K562 (cell line): ENCODE results near the gene KLHDC10. TPM values are rescaled to one million over a fixed set of nuclear protein-coding genes. Genes with fewer than 3 reads are reported as not detected.
A peak's percentile ranks its signal among the peaks of the same experiment; 100 is the strongest.

ENCODE experiments used
- ATAC-seq: fragments of 200-7000 bp; cut with Tn5 transposase; 3 replicates; pipeline ENCODE4 v1.9.1; 2020; ENCODE audit warnings: moderate library complexity
- BruUV-seq: library from RNA; stranded (reverse); fragments of 400-500 nt; replicated peaks from 2 replicates; lab custom pipeline; 2021; lab: Mats Ljungman, UMichigan
- CTCF ChIA-PET: fragments of 300-600 bp; formaldehyde crosslinking; extraction: SDS; loops from one replicate; lab custom pipeline; 2021; ENCODE audit warnings: low intra/inter-chr PET ratio; lab: Yijun Ruan, JAX
- POLR2A ChIA-PET: fragments of 300-600, 350-650 bp; sonication (Branson Sonifier 250); formaldehyde crosslinking; extraction: SDS; loops from one replicate; lab custom pipeline; 2021; ENCODE audit warnings: antibody characterized with exemption, inconsistent platforms; lab: Yijun Ruan, JAX
- DNase-seq, 4 experiments: peaks; one replicate each; pipeline versions ENCODE4 v3.0.0 to v3.0.0-alpha.2; 2011 to 2018; ENCODE audit warnings: low spot score in 3 of 4, mixed read lengths in 3 of 4; ENCODE audit errors: extremely low read depth in 1 of 4
- FAIRE-seq: peaks from 2 replicates; lab custom pipeline; 2011; peaks lifted over from hg19 to GRCh38; lab: Jason Lieb, UNC
- H2AFZ ChIP-seq: 2 replicates; pipeline ENCODE4 v1.6.0; 2011; ENCODE audit warnings: low read depth, low read length, control low read depth, inconsistent platforms
- H3K27ac ChIP-seq: fragments of 200-600 bp; 3 replicates; pipeline ENCODE4 v1.8.0; 2011; ENCODE audit warnings: low read depth, mild to moderate bottlenecking, control low read depth, inconsistent platforms, low read length, moderate library complexity, mixed read lengths; ENCODE audit errors: extremely low read depth
- H3K27me3 ChIP-seq, 2 experiments: fragments of 300-600 bp in 1 of 2; 2 replicates in 1 of 2; 3 replicates in 1 of 2; pipeline versions ENCODE4 v1.6.0 to v1.8.0; 2011; ENCODE audit warnings: inconsistent platforms in 2 of 2, low read length in 2 of 2, mild to moderate bottlenecking in 1 of 2, mixed read lengths in 1 of 2, moderate library complexity in 1 of 2; ENCODE audit not compliant: control insufficient read depth in 2 of 2, insufficient read depth in 2 of 2
- H3K36me3 ChIP-seq: fragments of 300-600 bp; 3 replicates; pipeline ENCODE4 v1.8.0; 2011; ENCODE audit warnings: mild to moderate bottlenecking, low read length, inconsistent platforms; ENCODE audit not compliant: control insufficient read depth, insufficient read depth
- H3K4me1 ChIP-seq, 2 experiments: fragments of 200-600 bp in 1 of 2; replicated peaks in 1 of 2; 2 replicates in 1 of 2; 3 replicates in 1 of 2; pipeline versions ENCODE4 v1.5.1 to v1.8.0; 2011; ENCODE audit warnings: inconsistent platforms in 2 of 2, low read length in 2 of 2, mild to moderate bottlenecking in 1 of 2, mixed read lengths in 1 of 2, moderate library complexity in 1 of 2; ENCODE audit not compliant: control insufficient read depth in 2 of 2, insufficient read depth in 2 of 2
- H3K4me2 ChIP-seq: 2 replicates; pipeline ENCODE4 v1.6.1; 2011; ENCODE audit warnings: low read length, control low read depth, inconsistent platforms, mixed read lengths; ENCODE audit not compliant: insufficient read depth
- H3K4me3 ChIP-seq: fragments of 200-600 bp; sonication (generic), shearing (Covaris generic); 2 replicates; pipeline ENCODE4 v1.5.1; 2016; ENCODE audit warnings: control low read depth, inconsistent platforms
- H3K79me2 ChIP-seq: fragments of 200-600 bp; 3 replicates; pipeline ENCODE4 v1.8.0; 2011; ENCODE audit warnings: low read length, inconsistent platforms; ENCODE audit not compliant: control insufficient read depth, insufficient read depth
- H3K9ac ChIP-seq, 2 experiments: 2 replicates each; pipeline versions ENCODE4 v1.6.0 to v1.6.1; 2011; ENCODE audit warnings: low read depth in 2 of 2, low read length in 2 of 2, control low read depth in 1 of 2, inconsistent platforms in 1 of 2, mild to moderate bottlenecking in 1 of 2, mixed read lengths in 1 of 2; ENCODE audit not compliant: insufficient read depth in 1 of 2
- H3K9me1 ChIP-seq: one replicate; pipeline ENCODE4 v1.6.0; 2011; ENCODE audit warnings: inconsistent platforms, mild to moderate bottlenecking, low read length, moderate library complexity; ENCODE audit not compliant: control insufficient read depth, insufficient read depth
- H3K9me3 ChIP-seq: replicated peaks from 2 replicates; pipeline ENCODE4 v1.5.1; 2011; ENCODE audit warnings: low read depth, low read length, inconsistent platforms; ENCODE audit not compliant: control insufficient read depth, insufficient read depth
- H4K20me1 ChIP-seq: replicated peaks from 2 replicates; pipeline ENCODE4 v1.6.1; 2011; ENCODE audit warnings: low read length, inconsistent platforms, mixed read lengths; ENCODE audit not compliant: control insufficient read depth, insufficient read depth
- CEBPG ChIP-seq, 3 experiments: fragments of 200-800 bp in 1 of 3; sonication (Bioruptor generic) in 1 of 3; sonication (generic) in 1 of 3; formaldehyde crosslinking in 1 of 3; IDR thresholded peaks in 2 of 3; conservative IDR thresholded peaks in 1 of 3; 2 replicates each; pipeline versions ENCODE4 v1.6.1 to v1.8.0; 2016 to 2022; ENCODE audit warnings: missing compliant biosample characterization in 2 of 3, missing genetic modification characterization in 2 of 3, mild to moderate bottlenecking in 1 of 3, missing genetic modification reagents in 1 of 3
- CHAMP1 ChIP-seq: fragments of 450-650 bp; IDR thresholded peaks from 2 replicates; pipeline ENCODE4 v1.6.1; 2016; ENCODE audit warnings: mild to moderate bottlenecking
- HMBOX1 ChIP-seq: sonication (generic); IDR thresholded peaks from 2 replicates; pipeline ENCODE4 v1.6.1; 2016
- IFI16 ChIP-seq: fragments of 250-450 bp; sonication (Bioruptor Pico); IDR thresholded peaks from 2 replicates; pipeline ENCODE4 v2.1.2; 2022; ENCODE audit warnings: mild to moderate bottlenecking, inconsistent platforms
- MYNN ChIP-seq, 2 experiments: sonication (generic); formaldehyde crosslinking in 1 of 2; IDR thresholded peaks; 2 replicates each; pipeline versions ENCODE4 v1.5.0 to v1.6.1; 2016 to 2020; ENCODE audit warnings: antibody characterized with exemption in 1 of 2, missing genetic modification reagents in 1 of 2
- RBM15 ChIP-seq: fragments of 200-400 bp; formaldehyde crosslinking; IDR thresholded peaks from 2 replicates; pipeline ENCODE4 v1.6.1; 2018; ENCODE audit warnings: mild to moderate bottlenecking, low read length, moderate library complexity; ENCODE audit not compliant: insufficient read depth
- TRIM24 ChIP-seq, 2 experiments: fragments of 450-650 bp; IDR thresholded peaks; 2 replicates each; pipeline ENCODE4 v1.6.1; 2016
- YY1 ChIP-seq, 3 experiments: IDR thresholded peaks; 2 replicates each; pipeline ENCODE4 v1.6.1; 2011; ENCODE audit warnings: low read length in 2 of 3, mild to moderate bottlenecking in 2 of 3, moderate library complexity in 2 of 3, borderline replicate concordance in 1 of 3, control low read depth in 1 of 3, low read depth in 1 of 3; ENCODE audit not compliant: insufficient read depth in 3 of 3, insufficient replicate concordance in 2 of 3, control insufficient read depth in 1 of 3, insufficient read length in 1 of 3; ENCODE audit errors: extremely low read depth in 1 of 3
- ZNF324 ChIP-seq: fragments of 250-450 bp; sonication (Bioruptor Pico); IDR thresholded peaks from 2 replicates; pipeline ENCODE4 v1.4.0; 2020; ENCODE audit warnings: mild to moderate bottlenecking
- ZNF717 ChIP-seq: fragments of 250-450 bp; sonication (Bioruptor Pico); IDR thresholded peaks from 2 replicates; pipeline ENCODE4 v1.5.0; 2021
- WGBS: fragments of 100-300 bp; shearing (Covaris generic); methylation state at CpG from one replicate; pipeline ENCODE4 v1.1.6; 2016; ENCODE audit warnings: low coverage, mixed read lengths; ENCODE audit not compliant: insufficient coverage; ENCODE audit errors: missing lambda C conversion rate; 5-methylcytosine and 5-hydroxymethylcytosine counted together
- in situ Hi-C: fragments of 300-500 bp; cut with MboI; formaldehyde crosslinking; loops from 4 replicates; pipeline ENCODE4 v1.15.0; 2018; ENCODE audit warnings: inconsistent platforms, mixed read lengths
- intact Hi-C: fragments of 100-400 bp; cut with micrococcal nuclease; formaldehyde crosslinking; loops from 2 replicates; pipeline ENCODE4 v1.14.2; 2022
- polyA plus RNA-seq, 8 experiments: library from polyadenylated mRNA; depleted of rRNA in 4 of 8; stranded (reverse) in 5 of 8; unstranded in 3 of 8; fragments of >200 nt; fragmentation: Nextera tagmentation in 2 of 8; fragmentation: Illumina TruSeq in 1 of 8; extraction: Ambion mirVana in 2 of 8; extraction: Trizol in 1 of 8; gene quantifications; 2 replicates each; pipeline versions ENCODE4 v1.2.1 to v1.2.3, GENCODE V29; 2011 to 2014; ENCODE audit warnings: inconsistent platforms in 1 of 8, missing spikeins in 1 of 8
- total RNA-seq, 7 experiments: library from RNA; depleted of rRNA in 6 of 7; stranded (reverse); fragments of >200 nt in 6 of 7; fragmentation: Illumina TruSeq in 2 of 7; extraction: Trizol in 2 of 7; gene quantifications; 2 replicates each; pipeline versions ENCODE4 v1.2.1 to v1.2.3, GENCODE V29; 2011 to 2021; ENCODE audit warnings: low replicate concordance in 1 of 7

KLHDC10 gene
- total and polyA plus RNA-seq, 9 of the 15 experiments (the other 6 are each of a cell fraction or from before 2014, with no cell fraction given): 9.8 to 80.5 (median 31.4) TPM

DNA sequence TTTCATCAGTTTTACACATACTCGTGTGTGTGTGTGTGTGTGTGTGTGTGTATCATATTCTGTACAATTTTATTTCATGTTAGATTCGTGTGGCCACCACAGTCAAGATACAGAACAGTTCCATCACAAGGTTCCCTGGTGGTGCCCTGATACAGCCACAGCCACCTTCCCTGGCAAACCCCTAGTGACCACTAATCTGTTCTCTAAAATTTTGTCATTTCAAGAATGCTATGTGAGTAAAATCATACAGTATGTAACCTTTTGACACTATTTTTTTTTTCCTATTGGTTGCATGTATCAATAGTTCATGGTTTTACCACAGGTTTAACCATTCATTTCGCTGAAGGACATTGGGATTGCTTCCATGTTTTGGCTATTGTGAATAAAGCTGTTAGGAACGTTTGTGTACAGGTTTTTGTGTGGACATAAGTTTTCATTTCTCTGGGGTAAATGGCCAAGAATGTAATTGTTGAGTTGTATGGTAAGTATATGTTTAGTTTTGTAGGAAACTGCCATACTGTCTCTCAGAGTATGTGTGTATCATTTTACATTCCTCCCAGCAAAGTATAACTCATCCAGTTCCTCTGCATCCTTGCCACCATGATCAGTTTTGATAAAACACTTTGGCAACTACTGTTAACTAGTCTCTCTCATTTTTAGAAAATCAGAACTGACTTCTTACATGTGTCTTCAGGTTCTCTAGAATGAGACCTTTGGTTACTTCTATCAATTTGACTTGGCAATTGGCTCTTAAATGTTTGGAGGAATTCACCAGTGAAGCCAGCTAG, 20.6 kb downstream of the KLHDC10 start:
- Histone ChIP-seq H3K27me3 (no peaks in the 10 kb centered on the region), H3K4me2 (no peak overlapping the region), H4K20me1 (no peaks in the 10 kb centered on the region), H2AFZ (no peak overlapping the region), H3K9me1 (no peaks in the 10 kb centered on the region), H3K4me1 (peaks cover 0 to 21% of the 10 kb centered on the region in 2 experiments; a peak in 4 of 5 replicates), H3K27ac (no peak overlapping the region), H3K9ac (no peak overlapping the region; a peak in 1 of 4 replicates), H3K4me3 (no peak overlapping the region), H3K36me3 (peaks cover 17% of the 10 kb centered on the region; the same call in 1 of the 3 replicates), H3K9me3 (no peaks in the 10 kb centered on the region), H3K79me2 (peaks cover 93% of the 10 kb centered on the region)
- intact Hi-C loops: no loop called here
- 30% methylated on average over 4 of the region's 4 CpGs for WGBS
- TF ChIP-seq YY1 (IDR thresholded peaks at IDR 0.05; ENCODE audit: borderline replicate concordance in 1 of 3, control insufficient read depth in 1 of 3, extremely low read depth in 1 of 3, insufficient read depth in 3 of 3, insufficient read length in 1 of 3, insufficient replicate concordance in 2 of 3, low read depth in 1 of 3, low read length in 2 of 3): no peak
- no peak for TF ChIP-seq IFI16 (CRISPR knock-in tag)
- peak; percentile 77 for TF ChIP-seq HMBOX1
- no peak for TF ChIP-seq MYNN (IDR thresholded peaks at IDR 0.05)
- TF ChIP-seq MYNN (CRISPR knock-in tag; IDR thresholded peaks at IDR 0.05): no peak
- no peak for TF ChIP-seq CEBPG (CRISPR knock-in tag; IDR thresholded peaks at IDR 0.05)
- TF ChIP-seq CEBPG (tag; conservative IDR thresholded peaks at IDR 0.05 in 1 of 2, IDR thresholded peaks at IDR 0.05 in 1 of 2): 0 out of 4 replicates have a peak, but pooled peaks of 1 of the 2 experiments have one; percentile 20
- TF ChIP-seq TRIM24 (IDR thresholded peaks at IDR 0.05): no peak
- TF ChIP-seq ZNF717 (CRISPR knock-in tag): no peak
- no peak for TF ChIP-seq RBM15
- TF ChIP-seq CHAMP1: 0 out of 2 replicates have a peak, but pooled peaks have one; percentile 2
- TF ChIP-seq ZNF324 (CRISPR knock-in tag): no peak
- ChIA-PET CTCF (no interaction called here), POLR2A (interaction anchor here (1.5 kb wide), 1 partner anchor 9 kb away, joined by 6 read pairs; no protein-coding TSS in a partner anchor)
- DNase-seq: no peak
- FAIRE-seq: no peak
- 0 out of 3 replicates have a peak, but pooled peaks have one; percentile 12 for ATAC-seq
- no TSS peak for BruUV-seq
- in situ Hi-C loops: no loop called here
